HG03442 (cell line): ENCODE results near the gene RPL28.
"Not testable (repeated sequence)": the region's sequence is repeated elsewhere in the genome, so short reads cannot be mapped to it uniquely, and the experiment has no call there.

Experiments used
- ATAC-seq: cut with Tn5 transposase; IDR thresholded peaks from one replicate; pipeline ENCODE4 v1.9.1; 2021; ENCODE audit warnings: mild to moderate bottlenecking, moderate library complexity; ENCODE audit not compliant: unreplicated experiment

Gene RPL28

GRCh38 chr19:55446060-55446459 is 60.3 kb downstream of the RPL28 start:
- ATAC-seq, result no peak

GRCh38 chr19:55447421-55448174 is 61.9 kb downstream of the RPL28 start:
- ATAC-seq, result no peak

GRCh38 chr19:55448175-55448490 is 62.4 kb downstream of the RPL28 start:
- not testable (repeated sequence) for ATAC-seq

- no peak for ATAC-seq
Measured at GRCh38 chr19:55449469-55449868, 63.7 kb downstream of the RPL28 start.

GRCh38 chr19:55451163-55451964 is 65.6 kb downstream of the RPL28 start:
- ATAC-seq, result no peak

GRCh38 chr19:55451965-55452748 is 66.4 kb downstream of the RPL28 start:
- ATAC-seq, result no peak
